ENCODE results near the gene ANKRD42.

- TF ChIP-seq CTCF (IDR thresholded peaks at IDR 0.05) (no peak), POLR2A (IDR thresholded peaks at IDR 0.05) (no peak)
These were observed 33.3 kb upstream of the ANKRD42 start for GRCh38 chr11:83159902-83160865.

Measured in testis (tissue), 2 donors.